SIG-M5 treated with dmso at 0.1 percent for 504 hours (cell line): ENCODE data around the gene AP3B1.
A peak's percentile ranks its signal among the peaks of the same experiment; 100 is the strongest.

Experiments used
- DNase-seq: peaks from one replicate; lab custom pipeline; 2025; ENCODE audit not compliant: unreplicated experiment; lab: John Stamatoyannopoulos, UW

AP3B1 gene

GRCh38 chr5:78294248-78295034 lies at the start of gene AP3B1:
Gene AP3B1, minus strand, starts transcription at chr5:78294698. Its CDS starts 119 bp downstream, at chr5:78294579.
- peak; percentile 97 for DNase-seq

- no peak for DNase-seq
Measured at GRCh38 chr5:78341440-78341839, 46.9 kb upstream of the AP3B1 start.

GRCh38 chr5:78339617-78340436 lies 45.3 kb upstream of the AP3B1 start:
- DNase-seq: no peak

GRCh38 chr5:78336698-78337097 lies 42.2 kb upstream of the AP3B1 start:
- DNase-seq: no peak

GRCh38 chr5:78335976-78336375 lies 41.5 kb upstream of the AP3B1 start:
- DNase-seq: no peak

GRCh38 chr5:78334811-78335210 lies 40.3 kb upstream of the AP3B1 start:
- no peak for DNase-seq

- DNase-seq: no peak
Measured at GRCh38 chr5:78331523-78332080, 37.1 kb upstream of the AP3B1 start.

GRCh38 chr5:78328585-78329173 lies 34.2 kb upstream of the AP3B1 start:
- peak; percentile 10 for DNase-seq

- no peak for DNase-seq
Measured at GRCh38 chr5:78327761-78328510, 33.4 kb upstream of the AP3B1 start.

GRCh38 chr5:78326930-78327329 lies 32.4 kb upstream of the AP3B1 start:
- no peak for DNase-seq

- no peak for DNase-seq
Measured at GRCh38 chr5:78323241-78323640, 28.7 kb upstream of the AP3B1 start.

- DNase-seq: peak; percentile 32
Measured at GRCh38 chr5:78320401-78320800, 25.9 kb upstream of the AP3B1 start.

- DNase-seq: no peak
Measured at GRCh38 chr5:78318337-78318736, 23.8 kb upstream of the AP3B1 start.

GRCh38 chr5:78317515-78317914 lies 23.0 kb upstream of the AP3B1 start:
- no peak for DNase-seq

- no peak for DNase-seq
Measured at GRCh38 chr5:78308703-78309102, 14.2 kb upstream of the AP3B1 start.

- no peak for DNase-seq
Measured at GRCh38 chr5:78300464-78301045, 6.1 kb upstream of the AP3B1 start.

GRCh38 chr5:78295035-78295961 lies 800 bp upstream of the AP3B1 start:
- DNase-seq: peak; percentile 55

- no peak for DNase-seq
Measured at GRCh38 chr5:78293851-78294247, 649 bp downstream of the AP3B1 start.

GRCh38 chr5:78291687-78292086 lies 2.8 kb downstream of the AP3B1 start:
- DNase-seq: no peak
